ENCODE data around the gene NVL. TPM values are rescaled to one million over a fixed set of nuclear protein-coding genes. Genes with fewer than 3 reads are reported as not detected.
A peak's percentile ranks its signal among the peaks of the same experiment; 100 is the strongest.

The NVL gene
- total and polyA plus RNA-seq, 8 donors: 22.4 to 46.5 (median 39.0) TPM

- no peak for TF ChIP-seq CTCF (IDR thresholded peaks at IDR 0.05)
- H3K4me1 ChIP-seq: no peaks in the 10 kb centered on the region
- no peaks in the 10 kb centered on the region for H3K9me3 ChIP-seq
- no peak overlapping the region for H3K4me3 ChIP-seq
- no peak for DNase-seq
- H3K27me3 ChIP-seq: no peaks in the 10 kb centered on the region
- H3K36me3 ChIP-seq: peaks cover 0 to 37% of the 10 kb centered on the region in 2 donors
- intact Hi-C loops (cut with DNase I): no loop called here
- ATAC-seq: no peak
- H3K27ac ChIP-seq: no peak overlapping the region
Measured at GRCh38 chr1:224251741-224252146, 78.2 kb downstream of the NVL start.

- intact Hi-C loops (cut with DNase I): no loop called here
- TF ChIP-seq CTCF (IDR thresholded peaks at IDR 0.05): no peak
- Histone ChIP-seq H3K27me3 (no peaks in the 10 kb centered on the region), H3K27ac (peak overlapping the region; percentile 47 to 69), H3K4me1 (peaks cover 0 to 16% of the 10 kb centered on the region in 2 donors), H3K4me3 (no peak overlapping the region), H3K36me3 (peaks cover 0 to 39% of the 10 kb centered on the region in 2 donors), H3K9me3 (no peaks in the 10 kb centered on the region)
- peak in 3 of 4 donors; percentile 14 to 74 (median 44) for DNase-seq
- peak; percentile 89 for ATAC-seq
Measured at GRCh38 chr1:224245188-224245587, 84.8 kb downstream of the NVL start.

GRCh38 chr1:224238756-224239155 is 91.2 kb downstream of the NVL start:
- ATAC-seq (no peak), DNase-seq (no peak)
- no peaks in the 10 kb centered on the region for H3K27me3 ChIP-seq
- no peak overlapping the region for H3K4me3 ChIP-seq
- intact Hi-C loops (cut with DNase I): no loop called here
- peaks cover 0 to 9% of the 10 kb centered on the region in 2 donors for H3K4me1 ChIP-seq
- peak overlapping the region in 1 of 2 donors; percentile 13 for H3K27ac ChIP-seq
- peaks cover 0 to 23% of the 10 kb centered on the region in 2 donors for H3K36me3 ChIP-seq
- TF ChIP-seq CTCF (IDR thresholded peaks at IDR 0.05): no peak
- no peaks in the 10 kb centered on the region for H3K9me3 ChIP-seq

GRCh38 chr1:224238212-224238611 is 91.8 kb downstream of the NVL start:
- peak overlapping the region; percentile 13 to 30 for H3K27ac ChIP-seq
- H3K27me3 ChIP-seq: no peaks in the 10 kb centered on the region
- intact Hi-C loops (cut with DNase I): no loop called here
- DNase-seq (peak in 1 of 4 donors; percentile 58), ATAC-seq (peak; percentile 83)
- no peak for TF ChIP-seq CTCF (IDR thresholded peaks at IDR 0.05)
- peaks cover 0 to 9% of the 10 kb centered on the region in 2 donors for H3K4me1 ChIP-seq
- no peak overlapping the region for H3K4me3 ChIP-seq
- H3K9me3 ChIP-seq: no peaks in the 10 kb centered on the region
- H3K36me3 ChIP-seq: peaks cover 0 to 23% of the 10 kb centered on the region in 2 donors

GRCh38 chr1:224237119-224237881 is 92.7 kb downstream of the NVL start:
- DNase-seq (peak in 1 of 4 donors; percentile 24), ATAC-seq (peak; percentile 86)
- Histone ChIP-seq H3K27me3 (no peaks in the 10 kb centered on the region), H3K36me3 (peaks cover 0 to 31% of the 10 kb centered on the region in 2 donors), H3K9me3 (no peaks in the 10 kb centered on the region), H3K4me3 (no peak overlapping the region), H3K27ac (peak overlapping the region; percentile 46 to 61), H3K4me1 (peaks cover 0 to 9% of the 10 kb centered on the region in 2 donors)
- no peak for TF ChIP-seq CTCF (IDR thresholded peaks at IDR 0.05)
- intact Hi-C loops (cut with DNase I): no loop called here

Data from left lung (tissue), 10 donors.